H1 (cell line): ENCODE data around the gene TXNL4A. TPM values are rescaled to one million over a fixed set of nuclear protein-coding genes. Genes with fewer than 3 reads are reported as not detected.

Source experiments
- ATF3 ChIP-seq: IDR thresholded peaks from 2 replicates; pipeline ENCODE4 v1.6.1; 2011; ENCODE audit warnings: low read depth, mild to moderate bottlenecking, low read length; ENCODE audit not compliant: insufficient read depth
- CHD7 ChIP-seq: fragments of 300-600 bp; sonication (generic); IDR thresholded peaks from 2 replicates; pipeline ENCODE4 v1.7.1; 2012; ENCODE audit warnings: low read length, moderate library complexity, mild to moderate bottlenecking, inconsistent platforms; ENCODE audit not compliant: insufficient replicate concordance
- CTCF ChIP-seq, 3 experiments: IDR thresholded peaks; 1 replicate in 2 of 3; 2 replicates in 1 of 3; pipeline versions ENCODE4 v1.5.1 to v1.6.1; 2011; ENCODE audit warnings: low read length in 3 of 3, mild to moderate bottlenecking in 3 of 3, inconsistent platforms in 2 of 3, low read depth in 1 of 3, moderate library complexity in 1 of 3; ENCODE audit not compliant: insufficient read depth in 1 of 3; ENCODE audit errors: control extremely low read depth in 1 of 3
- E2F6 ChIP-seq: IDR thresholded peaks from 2 replicates; pipeline ENCODE4 v1.6.1; 2012; ENCODE audit warnings: inconsistent platforms
- polyA plus RNA-seq, 7 experiments: library from polyadenylated mRNA; depleted of rRNA in 3 of 7; stranded (reverse) in 5 of 7; unstranded in 2 of 7; fragments of >200 nt in 5 of 7; fragments of 200-250 nt in 2 of 7; gene quantifications; 1 replicate in 5 of 7; 2 replicates in 1 of 7; 4 replicates in 1 of 7; pipeline versions ENCODE4 v1.2.1 to v1.2.3, GENCODE V29; 2011 to 2013; ENCODE audit warnings: missing spikeins in 2 of 7, mixed read lengths in 2 of 7
- total RNA-seq: library from RNA; stranded (reverse); fragmentation: NEBNext Ultra II Directional; extraction: Animal tissue kit (Norgen Biotek cat#: 25700); gene quantifications from 2 replicates; pipeline ENCODE4 v1.2.1, GENCODE V29; 2021

Gene TXNL4A
- total and polyA plus RNA-seq, 2 of the 8 experiments (the other 6 are each of a cell fraction or from before 2014, with no cell fraction given): 169 to 181 TPM

GRCh38 chr18:80010551-80010906, 22.2 kb upstream of the TXNL4A start (continued):
- TF ChIP-seq CHD7 (no peak), E2F6 (no peak), ATF3 (no peak), CTCF (IDR thresholded peaks at IDR 0.05; ENCODE audit: control extremely low read depth in 1 of 3, insufficient read depth in 1 of 3, low read depth in 1 of 3, low read length in 3 of 3) (no peak)
- TF ChIP-seq, all 59 proteins: peak for 0
